HEK293 (cell line): ENCODE results near the gene MC5R.

Experiments used
- KLF16 ChIP-seq: fragments of 450-650 bp; formaldehyde crosslinking; IDR thresholded peaks from 2 replicates; pipeline ENCODE4 v1.5.1; 2017; ENCODE audit warnings: missing biosample characterization, missing genetic modification characterization
- KLF7 ChIP-seq: fragments of 450-650 bp; formaldehyde crosslinking; IDR thresholded peaks from 2 replicates; pipeline ENCODE4 v1.5.1; 2016; ENCODE audit warnings: missing biosample characterization, missing genetic modification characterization, borderline replicate concordance
- SETDB1 ChIP-seq: IDR thresholded peaks from one replicate; pipeline ENCODE4 v1.6.1; 2017; ENCODE audit warnings: mild to moderate bottlenecking, low read length, moderate library complexity, mixed read lengths; ENCODE audit not compliant: insufficient read length
- TCF7L2 ChIP-seq: IDR thresholded peaks from 2 replicates; pipeline ENCODE4 v1.6.1; 2011; ENCODE audit warnings: low read depth, mild to moderate bottlenecking, inconsistent platforms, low read length, moderate library complexity, borderline replicate concordance
- ZBTB21 ChIP-seq: fragments of 450-650 bp; formaldehyde crosslinking; IDR thresholded peaks from 2 replicates; pipeline ENCODE4 v1.5.1; 2017; ENCODE audit warnings: missing biosample characterization, missing genetic modification characterization
- ZNF114 ChIP-seq: fragments of 450-650 bp; formaldehyde crosslinking; IDR thresholded peaks from 2 replicates; pipeline ENCODE4 v1.5.0; 2017; ENCODE audit warnings: missing biosample characterization, missing genetic modification characterization
- ZNF132 ChIP-seq: fragments of 450-650 bp; formaldehyde crosslinking; IDR thresholded peaks from 2 replicates; pipeline ENCODE4 v1.5.1; 2017; ENCODE audit warnings: missing biosample characterization, missing genetic modification characterization, borderline replicate concordance
- ZNF24 ChIP-seq: fragments of 450-650 bp; formaldehyde crosslinking; IDR thresholded peaks from 2 replicates; pipeline ENCODE4 v1.5.1; 2016; ENCODE audit warnings: missing biosample characterization, missing genetic modification characterization
- ZNF26 ChIP-seq: fragments of 450-650 bp; formaldehyde crosslinking; IDR thresholded peaks from 2 replicates; pipeline ENCODE4 v1.5.1; 2016; ENCODE audit warnings: missing biosample characterization, missing genetic modification characterization
- ZNF416 ChIP-seq: fragments of 450-650 bp; formaldehyde crosslinking; IDR thresholded peaks from 2 replicates; pipeline ENCODE4 v1.5.1; 2016; ENCODE audit warnings: missing biosample characterization, missing genetic modification characterization
- ZNF514 ChIP-seq: fragments of 450-650 bp; formaldehyde crosslinking; IDR thresholded peaks from 2 replicates; pipeline ENCODE4 v1.5.1; 2016; ENCODE audit warnings: missing biosample characterization, missing genetic modification characterization
- TF ChIP-seq, protein P1 (sequence below): fragments of 450-650 bp; formaldehyde crosslinking; IDR thresholded peaks from 2 replicates; pipeline ENCODE4 v1.5.1; 2016; ENCODE audit warnings: missing biosample characterization, missing genetic modification characterization

DNA sequence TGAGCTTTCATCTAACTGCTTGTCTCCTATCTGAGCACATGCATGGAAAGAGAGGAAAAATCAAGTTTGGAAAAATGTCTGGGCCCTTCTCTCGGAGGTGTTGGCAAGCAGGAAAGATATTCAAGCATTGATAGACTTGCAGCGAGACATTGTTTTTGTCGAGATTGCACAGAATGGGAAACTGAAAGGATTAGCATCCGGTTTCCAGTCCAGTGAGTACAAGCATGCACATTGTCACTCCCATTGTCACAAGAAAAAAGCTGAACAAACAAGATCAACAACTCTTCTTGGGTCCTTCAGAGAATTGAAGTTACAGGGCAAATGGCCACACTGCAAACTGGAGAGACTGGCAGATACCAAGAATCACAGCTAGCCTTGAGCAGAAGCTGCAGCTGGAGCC is 19.6 kb upstream of the MC5R start:
- TF ChIP-seq ZNF416 (tag by site-specific recombination) (no peak), ZNF132 (no peak), ZNF24 (no peak), ZBTB21 (tag by site-specific recombination) (no peak), ZNF114 (no peak), ZNF26 (tag by site-specific recombination) (no peak), TCF7L2 (no peak), KLF16 (tag by site-specific recombination) (no peak), KLF7 (tag by site-specific recombination) (no peak), SETDB1 (no peak), ZNF514 (tag by site-specific recombination) (no peak)
- TF ChIP-seq, protein P1, sequence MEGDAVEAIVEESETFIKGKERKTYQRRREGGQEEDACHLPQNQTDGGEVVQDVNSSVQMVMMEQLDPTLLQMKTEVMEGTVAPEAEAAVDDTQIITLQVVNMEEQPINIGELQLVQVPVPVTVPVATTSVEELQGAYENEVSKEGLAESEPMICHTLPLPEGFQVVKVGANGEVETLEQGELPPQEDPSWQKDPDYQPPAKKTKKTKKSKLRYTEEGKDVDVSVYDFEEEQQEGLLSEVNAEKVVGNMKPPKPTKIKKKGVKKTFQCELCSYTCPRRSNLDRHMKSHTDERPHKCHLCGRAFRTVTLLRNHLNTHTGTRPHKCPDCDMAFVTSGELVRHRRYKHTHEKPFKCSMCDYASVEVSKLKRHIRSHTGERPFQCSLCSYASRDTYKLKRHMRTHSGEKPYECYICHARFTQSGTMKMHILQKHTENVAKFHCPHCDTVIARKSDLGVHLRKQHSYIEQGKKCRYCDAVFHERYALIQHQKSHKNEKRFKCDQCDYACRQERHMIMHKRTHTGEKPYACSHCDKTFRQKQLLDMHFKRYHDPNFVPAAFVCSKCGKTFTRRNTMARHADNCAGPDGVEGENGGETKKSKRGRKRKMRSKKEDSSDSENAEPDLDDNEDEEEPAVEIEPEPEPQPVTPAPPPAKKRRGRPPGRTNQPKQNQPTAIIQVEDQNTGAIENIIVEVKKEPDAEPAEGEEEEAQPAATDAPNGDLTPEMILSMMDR (tag by site-specific recombination) = no peak
